Trophoblast cell (in vitro differentiated cells and primary cell): ENCODE results near the gene TNFRSF14.

Experiments used
- DNase-seq, 2 donors: peaks; one replicate each; pipeline ENCODE4 v3.0.0-alpha.2; 2016
- H2AFZ ChIP-seq: 2 replicates; pipeline ENCODE4 v1.6.1; 2013; ENCODE audit warnings: low read length, moderate library complexity, mild to moderate bottlenecking; ENCODE audit not compliant: insufficient read depth, poor library complexity
- H2AK5ac ChIP-seq: 2 replicates; pipeline ENCODE4 v1.6.1; 2013; ENCODE audit warnings: mild to moderate bottlenecking, low read length
- H2BK120ac ChIP-seq: 2 replicates; pipeline ENCODE4 v1.6.1; 2013; ENCODE audit warnings: low read length, mild to moderate bottlenecking, moderate library complexity; ENCODE audit not compliant: insufficient read depth, poor library complexity
- H2BK12ac ChIP-seq: 2 replicates; pipeline ENCODE4 v1.6.1; 2013; ENCODE audit warnings: mild to moderate bottlenecking, low read length, moderate library complexity
- H2BK5ac ChIP-seq: 2 replicates; pipeline ENCODE4 v1.6.1; 2013; ENCODE audit warnings: low read length, low read depth, moderate library complexity, mild to moderate bottlenecking; ENCODE audit not compliant: poor library complexity
- H3K14ac ChIP-seq: 2 replicates; pipeline ENCODE4 v1.6.1; 2013; ENCODE audit warnings: mild to moderate bottlenecking, low read length
- H3K18ac ChIP-seq: 2 replicates; pipeline ENCODE4 v1.6.1; 2013; ENCODE audit warnings: mild to moderate bottlenecking, low read length
- H3K23ac ChIP-seq: 2 replicates; pipeline ENCODE4 v1.6.1; 2013; ENCODE audit warnings: low read length
- H3K27ac ChIP-seq: 2 replicates; pipeline ENCODE4 v1.5.1; 2013; ENCODE audit warnings: low read depth, mild to moderate bottlenecking, inconsistent platforms, low read length, moderate library complexity
- H3K27me3 ChIP-seq: 2 replicates; pipeline ENCODE4 v1.6.1; 2013; ENCODE audit warnings: inconsistent platforms, mild to moderate bottlenecking, low read length, moderate library complexity; ENCODE audit not compliant: insufficient read depth
- H3K36me3 ChIP-seq, 2 experiments: 1 replicate in 1 of 2; 2 replicates in 1 of 2; pipeline ENCODE4 v1.6.1; 2013; ENCODE audit warnings: low read length in 2 of 2, mild to moderate bottlenecking in 2 of 2, moderate library complexity in 1 of 2; ENCODE audit not compliant: insufficient read depth in 2 of 2, control insufficient read depth in 1 of 2
- H3K4ac ChIP-seq: 2 replicates; pipeline ENCODE4 v1.6.1; 2013; ENCODE audit warnings: low read depth, mild to moderate bottlenecking, low read length, moderate library complexity
- H3K4me1 ChIP-seq, 2 experiments: 1 replicate in 1 of 2; 2 replicates in 1 of 2; pipeline ENCODE4 v1.6.1; 2013; ENCODE audit warnings: low read length in 2 of 2, mild to moderate bottlenecking in 2 of 2, moderate library complexity in 1 of 2; ENCODE audit not compliant: insufficient read depth in 2 of 2, control insufficient read depth in 1 of 2
- H3K4me2 ChIP-seq: 2 replicates; pipeline ENCODE4 v1.6.1; 2013; ENCODE audit warnings: inconsistent platforms, mild to moderate bottlenecking, low read length, moderate library complexity
- H3K4me3 ChIP-seq: 2 replicates; pipeline ENCODE4 v1.5.1; 2013; ENCODE audit warnings: mild to moderate bottlenecking, low read depth, low read length, inconsistent platforms
- H3K79me1 ChIP-seq: one replicate; pipeline ENCODE4 v1.6.1; 2013; ENCODE audit warnings: low read length
- H3K79me2 ChIP-seq: 2 replicates; pipeline ENCODE4 v1.6.1; 2013; ENCODE audit warnings: low read length, mild to moderate bottlenecking; ENCODE audit not compliant: control insufficient read depth, insufficient read depth, poor library complexity
- H3K9ac ChIP-seq: 2 replicates; pipeline ENCODE4 v1.6.1; 2013; ENCODE audit warnings: mild to moderate bottlenecking, low read length
- H3K9me3 ChIP-seq: 2 replicates; pipeline ENCODE4 v1.6.1; 2013; ENCODE audit warnings: low read depth, mild to moderate bottlenecking, control low read depth, inconsistent platforms, low read length; ENCODE audit not compliant: insufficient read depth
- H4K12ac ChIP-seq: 2 replicates; pipeline ENCODE4 v1.6.1; 2013; ENCODE audit warnings: low read depth, mild to moderate bottlenecking, low read length, moderate library complexity
- H4K8ac ChIP-seq: 2 replicates; pipeline ENCODE4 v1.6.1; 2013; ENCODE audit warnings: low read depth, mild to moderate bottlenecking, low read length, moderate library complexity
- H4K91ac ChIP-seq: one replicate; pipeline ENCODE4 v1.6.1; 2013; ENCODE audit warnings: low read depth, mild to moderate bottlenecking, low read length, moderate library complexity
- WGBS: extraction: QIAGEN DNeasy Blood & Tissue Kit; methylation state at CpG from one replicate; pipeline ENCODE4 v1.1.7; 2013; ENCODE audit warnings: missing lambda C conversion rate; ENCODE audit not compliant: insufficient read length, insufficient coverage; ENCODE audit errors: extremely low coverage; 5-methylcytosine and 5-hydroxymethylcytosine counted together

The TNFRSF14 gene

GRCh38 chr1:2602866-2603520 is 46.8 kb downstream of the TNFRSF14 start:
- no peak overlapping the region for H3K27ac ChIP-seq
- no peaks in the 10 kb centered on the region for H3K79me2 ChIP-seq
- H2BK12ac ChIP-seq = no peak overlapping the region
- H3K23ac ChIP-seq = no peak overlapping the region
- no peaks in the 10 kb centered on the region for H3K4me1 ChIP-seq
- H3K9me3 ChIP-seq = peaks cover 9% of the 10 kb centered on the region
- no peak overlapping the region for H3K18ac ChIP-seq
- H3K14ac ChIP-seq = no peak overlapping the region
- no peak overlapping the region for H4K91ac ChIP-seq
- H3K79me1 ChIP-seq = no peaks in the 10 kb centered on the region
- no peak overlapping the region for H3K4ac ChIP-seq
- H3K27me3 ChIP-seq = no peaks in the 10 kb centered on the region
- WGBS = no CpG with 5 or more reads among the region's 18 CpGs
- no peak overlapping the region for H3K4me3 ChIP-seq
- H4K8ac ChIP-seq = no peak overlapping the region
- no peak for DNase-seq
- no peak overlapping the region for H2AK5ac ChIP-seq
- no peak overlapping the region for H3K4me2 ChIP-seq
- H3K36me3 ChIP-seq = no peaks in the 10 kb centered on the region
- no peak overlapping the region for H3K9ac ChIP-seq
- H2BK120ac ChIP-seq = no peak overlapping the region
- H2AFZ ChIP-seq = no peak overlapping the region
- H2BK5ac ChIP-seq = no peak overlapping the region
- no peak overlapping the region for H4K12ac ChIP-seq

- Histone ChIP-seq H3K18ac (no peak overlapping the region), H3K23ac (no peak overlapping the region), H3K79me1 (no peaks in the 10 kb centered on the region), H3K4me2 (no peak overlapping the region), H3K9ac (no peak overlapping the region), H2BK120ac (no peak overlapping the region), H4K12ac (no peak overlapping the region), H3K27me3 (no peaks in the 10 kb centered on the region), H3K4ac (no peak overlapping the region), H3K14ac (no peak overlapping the region), H4K91ac (no peak overlapping the region), H3K36me3 (no peaks in the 10 kb centered on the region), H3K9me3 (peaks cover 7% of the 10 kb centered on the region), H2BK5ac (no peak overlapping the region), H3K4me1 (no peaks in the 10 kb centered on the region), H3K4me3 (no peak overlapping the region), H2AFZ (no peak overlapping the region), H4K8ac (no peak overlapping the region), H3K27ac (no peak overlapping the region), H3K79me2 (no peaks in the 10 kb centered on the region), H2AK5ac (no peak overlapping the region), H2BK12ac (no peak overlapping the region)
- WGBS = no CpG with 5 or more reads among the region's 25 CpGs
- no peak for DNase-seq
Measured at GRCh38 chr1:2603521-2604155, 47.5 kb downstream of the TNFRSF14 start.

GRCh38 chr1:2604156-2604843 is 48.1 kb downstream of the TNFRSF14 start:
- H2BK5ac ChIP-seq = no peak overlapping the region
- no peak overlapping the region for H3K4ac ChIP-seq
- no peak overlapping the region for H3K9ac ChIP-seq
- no peak overlapping the region for H2AK5ac ChIP-seq
- no peak overlapping the region for H3K4me3 ChIP-seq
- H4K8ac ChIP-seq = no peak overlapping the region
- H2AFZ ChIP-seq = no peak overlapping the region
- no peak overlapping the region for H3K18ac ChIP-seq
- H3K27ac ChIP-seq = no peak overlapping the region
- no peak overlapping the region for H3K14ac ChIP-seq
- H3K79me2 ChIP-seq = no peaks in the 10 kb centered on the region
- H4K91ac ChIP-seq = no peak overlapping the region
- H3K4me1 ChIP-seq = no peaks in the 10 kb centered on the region
- no peaks in the 10 kb centered on the region for H3K27me3 ChIP-seq
- peaks cover 7% of the 10 kb centered on the region for H3K9me3 ChIP-seq
- H3K36me3 ChIP-seq = no peaks in the 10 kb centered on the region
- H3K79me1 ChIP-seq = no peaks in the 10 kb centered on the region
- H2BK12ac ChIP-seq = no peak overlapping the region
- no peak overlapping the region for H3K23ac ChIP-seq
- H3K4me2 ChIP-seq = no peak overlapping the region
- no peak for DNase-seq
- no CpG with 5 or more reads among the region's 19 CpGs for WGBS
- H4K12ac ChIP-seq = no peak overlapping the region
- no peak overlapping the region for H2BK120ac ChIP-seq

GRCh38 chr1:2604844-2605508 is 48.8 kb downstream of the TNFRSF14 start:
- Histone ChIP-seq H3K14ac (no peak overlapping the region), H4K8ac (no peak overlapping the region), H3K4me1 (no peaks in the 10 kb centered on the region), H3K9me3 (peaks cover 7% of the 10 kb centered on the region), H3K27me3 (no peaks in the 10 kb centered on the region), H4K12ac (no peak overlapping the region), H2BK5ac (no peak overlapping the region), H2AFZ (no peak overlapping the region), H3K18ac (no peak overlapping the region), H3K79me2 (no peaks in the 10 kb centered on the region), H3K23ac (no peak overlapping the region), H2BK120ac (no peak overlapping the region), H3K79me1 (no peaks in the 10 kb centered on the region), H2BK12ac (no peak overlapping the region), H3K27ac (no peak overlapping the region), H4K91ac (no peak overlapping the region), H3K4me2 (no peak overlapping the region), H3K4me3 (no peak overlapping the region), H3K4ac (no peak overlapping the region), H2AK5ac (no peak overlapping the region), H3K36me3 (no peaks in the 10 kb centered on the region), H3K9ac (no peak overlapping the region)
- no CpG with 5 or more reads among the region's 14 CpGs for WGBS
- DNase-seq = no peak
